WTC11 (cell line): ENCODE data around the gene PFDN5. TPM values are rescaled to one million over a fixed set of nuclear protein-coding genes. Genes with fewer than 3 reads are reported as not detected.

Experiments
- total RNA-seq: library from RNA; stranded (reverse); gene quantifications from 3 replicates; pipeline ENCODE4 v1.2.3, GENCODE V29; 2021

Gene PFDN5
- total RNA-seq, 1 experiment from 2014 or later, result 263 TPM

Other genes with a start within 250 kb of the PFDN5 start
- gene TNS2, start 245.5 kb upstream of the PFDN5 start, total RNA-seq, result 3.4 to 7.7 TPM (median 4.1 TPM) in 3 replicates
- gene SPRYD3, start 216.2 kb upstream of the PFDN5 start, total RNA-seq, result 6.5 to 11.9 TPM (median 6.8 TPM) in 3 replicates
- 6.4 to 11.2 TPM (median 7.4 TPM) in 3 replicates for gene IGFBP6, start 197.9 kb upstream of the PFDN5 start, total RNA-seq
- not detected in 3 replicates for gene SOAT2, start 192.1 kb upstream of the PFDN5 start, total RNA-seq
- 26.6 to 36.6 TPM (median 36.1 TPM) in 3 replicates for gene ZNF740, start 114.8 kb upstream of the PFDN5 start, total RNA-seq
- gene CSAD, start 114.6 kb upstream of the PFDN5 start, total RNA-seq, result 11.5 to 12.6 TPM (median 12.3 TPM) in 3 replicates
- 0.90 to 1.4 TPM (median 1.1 TPM) in 3 replicates for gene ITGB7, start 88.3 kb upstream of the PFDN5 start, total RNA-seq
- gene RARG, start 63.3 kb upstream of the PFDN5 start, total RNA-seq, result 68.1 to 77.2 TPM (median 69.7 TPM) in 3 replicates
- gene ESPL1, start 27.2 kb upstream of the PFDN5 start, total RNA-seq, result 41.5 to 61.4 TPM (median 48.5 TPM) in 3 replicates
- 84.7 to 93.1 TPM (median 92.8 TPM) in 3 replicates for gene MYG1, start 4.2 kb downstream of the PFDN5 start, total RNA-seq
- 95.8 to 104 TPM (median 98.9 TPM) in 3 replicates for gene AAAS, start 26.1 kb downstream of the PFDN5 start, total RNA-seq
- gene SP7, start 40.8 kb downstream of the PFDN5 start, total RNA-seq, result 0.09 TPM in 1 of 3 replicates, not detected in the others
- gene SP1, start 84.6 kb downstream of the PFDN5 start, total RNA-seq, result 77.3 to 87.2 TPM (median 79.4 TPM) in 3 replicates
- gene AMHR2, start 128.3 kb downstream of the PFDN5 start, total RNA-seq, result not detected in 3 replicates
- 150 to 187 TPM (median 155 TPM) in 3 replicates for gene PRR13, start 146.2 kb downstream of the PFDN5 start, total RNA-seq
- gene PCBP2, start 156.6 kb downstream of the PFDN5 start, total RNA-seq, result 981 to 1,004 TPM (median 984 TPM) in 3 replicates
- gene MAP3K12, start 203.9 kb downstream of the PFDN5 start, total RNA-seq, result 23.6 to 27.9 TPM (median 25.1 TPM) in 3 replicates
- gene TARBP2, start 205.7 kb downstream of the PFDN5 start, total RNA-seq, result 69.0 to 74.0 TPM (median 69.1 TPM) in 3 replicates
- 0.57 to 0.80 TPM (median 0.59 TPM) in 3 replicates for gene NPFF, start 211.9 kb downstream of the PFDN5 start, total RNA-seq